Endometrium (tissue), 2 donors: Measurements from ENCODE around the gene TTC21A.

ENCODE experiments used
- FAIRE-seq: peaks from 2 replicates; lab custom pipeline; 2012; peaks lifted over from hg19 to GRCh38; lab: Jason Lieb, UNC
- donor health status: control.
- donor health status: control.

The TTC21A gene

GRCh38 chr3:39099738-39100499, 7.6 kb upstream of the TTC21A start:
- no peak for FAIRE-seq

- no peak for FAIRE-seq
Observed at GRCh38 chr3:39100500-39100886, 7.0 kb upstream of the TTC21A start.

- no peak for FAIRE-seq
Observed at GRCh38 chr3:39101022-39101689, 6.3 kb upstream of the TTC21A start.

- FAIRE-seq: no peak
Observed at GRCh38 chr3:39102504-39103323, 4.8 kb upstream of the TTC21A start.

- FAIRE-seq: no peak
Observed at GRCh38 chr3:39103324-39103693, 4.2 kb upstream of the TTC21A start.

GRCh38 chr3:39103791-39104552, 3.5 kb upstream of the TTC21A start:
- FAIRE-seq: no peak

GRCh38 chr3:39104961-39105686, 2.4 kb upstream of the TTC21A start:
- FAIRE-seq: no peak

- no peak for FAIRE-seq
Observed at GRCh38 chr3:39105687-39106063, 1.8 kb upstream of the TTC21A start.

GRCh38 chr3:39106281-39106811, 1.1 kb upstream of the TTC21A start:
- no peak for FAIRE-seq

GRCh38 chr3:39106851-39107387, 561 bp upstream of the TTC21A start:
- FAIRE-seq: no peak

GRCh38 chr3:39108200-39108710, 775 bp downstream of the TTC21A start:
- no peak for FAIRE-seq

GRCh38 chr3:39109086-39109485, 1.6 kb downstream of the TTC21A start:
- FAIRE-seq: no peak

GRCh38 chr3:39110041-39110639, 2.7 kb downstream of the TTC21A start:
- no peak for FAIRE-seq

GRCh38 chr3:39112113-39112512, 4.6 kb downstream of the TTC21A start:
- FAIRE-seq: no peak

GRCh38 chr3:39112535-39112934, 5.1 kb downstream of the TTC21A start:
- FAIRE-seq: no peak

GRCh38 chr3:39113291-39113690, 5.8 kb downstream of the TTC21A start:
- no peak for FAIRE-seq

GRCh38 chr3:39114456-39114855, 7.0 kb downstream of the TTC21A start:
- no peak for FAIRE-seq

- no peak for FAIRE-seq
Observed at GRCh38 chr3:39115870-39116269, 8.4 kb downstream of the TTC21A start.

GRCh38 chr3:39118079-39118478, 10.6 kb downstream of the TTC21A start:
- FAIRE-seq: no peak

GRCh38 chr3:39118931-39119660, 11.6 kb downstream of the TTC21A start:
- no peak for FAIRE-seq
